Esophagus squamous epithelium (tissue), 5 donors: ENCODE measurements around the gene RNASE8. TPM values are rescaled to one million over a fixed set of nuclear protein-coding genes. Genes with fewer than 3 reads are reported as not detected.

Experiments
- DNase-seq: peaks from one replicate; lab custom pipeline; 2025; lab: John Stamatoyannopoulos, UW
- H3K27ac ChIP-seq, 4 donors: fragments of 200-600 bp; sonication (generic); one replicate each; pipeline ENCODE4 v1.5.1; 2016 to 2019; ENCODE audit warnings: mild to moderate bottlenecking in 1 of 4
- H3K27me3 ChIP-seq, 4 donors: fragments of 200-600 bp; sonication (generic); 1 replicate in 3 of 4; 2 replicates in 1 of 4; pipeline versions ENCODE4 v1.5.1 to v1.6.0; 2017 to 2021; ENCODE audit warnings: antibody characterized with exemption in 1 of 4
- H3K36me3 ChIP-seq, 3 donors: fragments of 200-600 bp; sonication (generic); one replicate each; pipeline ENCODE4 v1.5.1; 2016 to 2019
- H3K4me1 ChIP-seq, 3 donors: fragments of 200-600 bp; sonication (generic); one replicate each; pipeline ENCODE4 v1.5.1; 2017 to 2019
- H3K4me3 ChIP-seq, 4 donors: fragments of 200-600 bp; sonication (generic); 1 replicate in 3 of 4; 2 replicates in 1 of 4; pipeline ENCODE4 v1.5.1; 2016 to 2019; ENCODE audit warnings: mild to moderate bottlenecking in 2 of 4, moderate library complexity in 1 of 4
- H3K9me3 ChIP-seq, 3 donors: fragments of 200-600 bp; sonication (generic); one replicate each; pipeline ENCODE4 v1.5.1; 2016 to 2019
- POLR2A ChIP-seq, 4 donors: fragments of 450-650 bp; IDR thresholded peaks; one replicate each; pipeline ENCODE4 v1.6.1; 2017; ENCODE audit warnings: antibody characterized with exemption in 4 of 4, mild to moderate bottlenecking in 4 of 4, moderate library complexity in 3 of 4
- WGBS, 2 donors: methylation state at CpG; one replicate each; pipeline ENCODE4 v1.1.5; 2018; 5-methylcytosine and 5-hydroxymethylcytosine counted together
- intact Hi-C: fragments of 100-400 bp; cut with DNase I; formaldehyde crosslinking; loops from one replicate; pipeline ENCODE4 v1.15.0; 2022
- total RNA-seq, 4 donors: library from RNA; depleted of rRNA; stranded (reverse); fragments of >200 nt; gene quantifications; one replicate each; pipeline ENCODE4 v1.1.0, GENCODE V29; 2016
- TF ChIP-seq, protein P1 (sequence below), 6 experiments: fragments of 450-650 bp in 4 of 6; fragments of 200-600 bp in 2 of 6; sonication (generic) in 2 of 6; IDR thresholded peaks; one replicate each; pipeline ENCODE4 v1.5.1; 2016 to 2019; ENCODE audit warnings: antibody characterized with exemption in 6 of 6, mild to moderate bottlenecking in 4 of 6, moderate library complexity in 4 of 6
- donor health status: DM: yes; HTN: yes; CAD: no.

Gene RNASE8
- total RNA-seq, 4 donors from 2014 or later = not detected

DNA sequence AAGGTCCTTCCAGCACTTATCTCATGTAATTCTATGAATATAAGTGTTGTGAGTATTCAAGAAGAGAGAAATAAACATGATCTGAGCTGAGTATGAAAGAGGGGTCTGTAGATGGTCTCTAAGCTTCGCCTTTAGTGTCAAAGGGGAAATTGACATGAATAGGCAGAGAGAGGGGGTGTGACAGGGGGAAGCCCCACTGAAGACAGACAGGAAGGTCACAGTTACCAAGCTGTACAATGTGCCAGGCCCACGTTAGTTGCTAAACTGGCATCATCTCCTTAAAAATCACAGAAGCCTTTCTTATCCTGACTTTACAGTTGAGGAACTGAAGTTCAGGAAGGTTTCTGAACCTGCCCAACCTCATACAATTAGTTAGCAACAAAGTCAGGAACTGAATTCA, 20.1 kb downstream of the RNASE8 start:
- intact Hi-C loops = no loop called here
- DNase-seq = no peak
- Histone ChIP-seq H3K9me3 (no peaks in the 10 kb centered on the region), H3K36me3 (peaks cover 4 to 90% (median 11%) of the 10 kb centered on the region in 3 donors), H3K4me3 (no peak overlapping the region), H3K27ac (no peak overlapping the region), H3K27me3 (no peaks in the 10 kb centered on the region), H3K4me1 (peaks cover 0 to 4% (median 0%) of the 10 kb centered on the region in 3 donors)
- TF ChIP-seq, protein P1, sequence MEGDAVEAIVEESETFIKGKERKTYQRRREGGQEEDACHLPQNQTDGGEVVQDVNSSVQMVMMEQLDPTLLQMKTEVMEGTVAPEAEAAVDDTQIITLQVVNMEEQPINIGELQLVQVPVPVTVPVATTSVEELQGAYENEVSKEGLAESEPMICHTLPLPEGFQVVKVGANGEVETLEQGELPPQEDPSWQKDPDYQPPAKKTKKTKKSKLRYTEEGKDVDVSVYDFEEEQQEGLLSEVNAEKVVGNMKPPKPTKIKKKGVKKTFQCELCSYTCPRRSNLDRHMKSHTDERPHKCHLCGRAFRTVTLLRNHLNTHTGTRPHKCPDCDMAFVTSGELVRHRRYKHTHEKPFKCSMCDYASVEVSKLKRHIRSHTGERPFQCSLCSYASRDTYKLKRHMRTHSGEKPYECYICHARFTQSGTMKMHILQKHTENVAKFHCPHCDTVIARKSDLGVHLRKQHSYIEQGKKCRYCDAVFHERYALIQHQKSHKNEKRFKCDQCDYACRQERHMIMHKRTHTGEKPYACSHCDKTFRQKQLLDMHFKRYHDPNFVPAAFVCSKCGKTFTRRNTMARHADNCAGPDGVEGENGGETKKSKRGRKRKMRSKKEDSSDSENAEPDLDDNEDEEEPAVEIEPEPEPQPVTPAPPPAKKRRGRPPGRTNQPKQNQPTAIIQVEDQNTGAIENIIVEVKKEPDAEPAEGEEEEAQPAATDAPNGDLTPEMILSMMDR (IDR thresholded peaks at IDR 0.05) = no peak
- no peak for TF ChIP-seq POLR2A (IDR thresholded peaks at IDR 0.05)
- WGBS, 2 donors = 68 to 78% methylated on average over 2 of the region's 2 CpGs

DNA sequence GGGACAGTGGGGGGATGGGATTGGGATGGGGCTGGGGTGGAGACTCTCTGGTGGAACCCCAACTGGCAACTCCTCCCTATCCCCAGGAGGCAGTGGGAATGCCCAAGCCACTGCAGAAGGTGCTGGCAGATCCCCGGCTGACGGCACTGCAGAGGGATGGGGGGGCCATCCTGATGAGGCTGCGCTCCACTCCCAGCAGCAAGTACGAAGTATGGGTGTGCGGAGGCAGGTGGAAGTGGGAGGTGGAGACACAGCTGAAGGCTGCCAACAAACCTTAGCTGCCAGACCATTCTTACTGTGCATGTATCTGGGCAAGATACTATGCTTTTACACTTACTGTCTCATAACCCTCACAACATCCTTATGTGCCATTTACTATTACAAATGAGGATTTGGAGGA, 20.7 kb downstream of the RNASE8 start:
- no peak for DNase-seq
- intact Hi-C loops = no loop called here
- no peak for TF ChIP-seq POLR2A (IDR thresholded peaks at IDR 0.05)
- TF ChIP-seq, protein P1 (IDR thresholded peaks at IDR 0.05) = no peak
- no peaks in the 10 kb centered on the region for H3K4me1 ChIP-seq
- peaks cover 4 to 94% (median 11%) of the 10 kb centered on the region in 3 donors for H3K36me3 ChIP-seq
- no peak overlapping the region for H3K4me3 ChIP-seq
- no peaks in the 10 kb centered on the region for H3K27me3 ChIP-seq
- WGBS, 2 donors = 90 to 100% methylated on average over 1 to 5 of the region's 5 CpGs
- no peak overlapping the region for H3K27ac ChIP-seq
- no peaks in the 10 kb centered on the region for H3K9me3 ChIP-seq

DNA sequence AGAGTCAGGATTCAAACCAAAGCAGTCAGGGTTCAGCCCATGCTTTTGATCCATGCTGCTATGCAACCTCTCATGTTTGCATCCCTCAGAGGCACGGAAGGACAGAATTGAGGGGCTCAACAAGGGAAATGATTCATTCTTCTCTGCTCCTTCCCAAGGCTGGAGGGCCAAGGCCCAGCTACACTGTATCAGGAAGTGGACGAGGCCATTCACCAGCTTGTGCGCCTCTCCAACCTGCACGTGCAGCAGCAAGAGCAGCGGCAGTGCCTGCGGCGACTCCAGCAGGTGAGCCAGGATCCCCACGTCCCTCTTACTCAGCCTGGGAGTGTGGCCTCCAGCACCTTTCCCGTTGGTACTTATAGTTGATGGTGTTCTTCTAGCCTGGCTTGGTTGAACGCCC, 21.1 kb downstream of the RNASE8 start:
- Histone ChIP-seq H3K36me3 (peaks cover 4 to 96% (median 11%) of the 10 kb centered on the region in 3 donors), H3K27me3 (no peaks in the 10 kb centered on the region), H3K4me1 (no peaks in the 10 kb centered on the region), H3K27ac (no peak overlapping the region), H3K9me3 (no peaks in the 10 kb centered on the region), H3K4me3 (no peak overlapping the region)
- DNase-seq = no peak
- TF ChIP-seq POLR2A (IDR thresholded peaks at IDR 0.05) = no peak
- TF ChIP-seq, protein P1 (IDR thresholded peaks at IDR 0.05) = no peak
- WGBS, 2 donors = 65 to 74% methylated on average over 9 of the region's 10 CpGs
- intact Hi-C loops = no loop called here

- Histone ChIP-seq H3K27me3 (no peaks in the 10 kb centered on the region), H3K36me3 (peaks cover 4 to 81% (median 6%) of the 10 kb centered on the region in 3 donors), H3K27ac (no peak overlapping the region), H3K4me1 (peaks cover 0 to 15% (median 3%) of the 10 kb centered on the region in 3 donors), H3K9me3 (no peaks in the 10 kb centered on the region), H3K4me3 (no peak overlapping the region)
- no peak for DNase-seq
- 89% methylated on average over 7 of the region's 30 CpGs; no CpG with 5 or more reads in 1 of the 2 donors for whole genome bisulfite sequencing, 2 donors
- intact Hi-C loops = no loop called here
- no peak for TF ChIP-seq POLR2A (IDR thresholded peaks at IDR 0.05)
- TF ChIP-seq, protein P1 (IDR thresholded peaks at IDR 0.05) = no peak
Measured at GRCh38 chr14:21081521-21082142, 24.0 kb downstream of the RNASE8 start.

DNA sequence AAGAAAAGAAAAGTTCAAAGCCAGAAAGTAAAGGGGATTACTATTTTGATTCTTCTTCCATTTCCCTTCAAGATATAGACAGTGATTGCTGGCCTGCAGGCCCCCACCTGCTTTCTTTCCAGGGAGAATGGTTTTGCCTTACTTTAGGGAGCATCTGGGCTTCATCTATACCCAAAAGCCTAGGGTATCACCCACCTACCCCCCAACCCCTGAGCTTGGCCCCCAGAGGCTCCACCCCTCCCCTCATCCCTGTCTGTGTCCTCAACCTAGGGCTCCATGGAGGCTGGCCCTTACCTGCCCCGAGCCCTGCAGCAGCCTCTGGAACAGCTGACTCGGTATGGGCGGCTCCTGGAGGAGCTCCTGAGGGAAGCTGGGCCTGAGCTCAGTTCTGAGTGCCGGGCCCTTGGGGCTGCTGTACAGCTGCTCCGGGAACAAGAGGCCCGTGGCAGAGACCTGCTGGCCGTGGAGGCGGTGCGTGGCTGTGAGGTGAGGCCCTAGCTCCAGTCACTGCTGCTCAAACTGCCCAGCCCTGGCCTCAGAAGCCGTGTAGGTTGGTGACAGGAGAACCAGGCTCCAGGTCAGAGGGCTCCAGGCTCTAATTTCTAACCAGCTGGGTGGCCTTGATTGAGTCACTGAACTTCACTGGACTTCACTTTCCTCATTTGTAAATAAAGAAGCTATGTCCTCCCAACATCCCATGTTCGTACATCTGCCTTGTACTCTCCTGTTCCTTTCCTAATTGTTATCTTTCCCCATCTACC, 26.1 kb downstream of the RNASE8 start:
- peaks cover 0 to 80% (median 5%) of the 10 kb centered on the region in 3 donors for H3K36me3 ChIP-seq
- peaks cover 0 to 28% (median 6%) of the 10 kb centered on the region in 3 donors for H3K4me1 ChIP-seq
- H3K27ac ChIP-seq = no peak overlapping the region
- DNase-seq = no peak
- no peak overlapping the region for H3K4me3 ChIP-seq
- intact Hi-C loops = no loop called here
- no peaks in the 10 kb centered on the region for H3K27me3 ChIP-seq
- WGBS, 2 donors = 90 to 92% methylated on average over 2 to 6 of the region's 11 CpGs
- no peak for TF ChIP-seq POLR2A (IDR thresholded peaks at IDR 0.05)
- H3K9me3 ChIP-seq = no peaks in the 10 kb centered on the region
